GM15510 (cell line): ENCODE measurements around the gene TBC1D1.

Experiments
- POLR2A ChIP-seq: IDR thresholded peaks from 3 replicates; pipeline ENCODE4 v1.6.1; 2011; ENCODE audit warnings: borderline replicate concordance; ENCODE audit not compliant: insufficient read length; ENCODE audit errors: extremely low read depth

TBC1D1 gene

GRCh38 chr4:38185406-38186144 is 294.7 kb downstream of the TBC1D1 start:
- TF ChIP-seq POLR2A = no peak

GRCh38 chr4:38188136-38188535 is 297.3 kb downstream of the TBC1D1 start:
- no peak for TF ChIP-seq POLR2A

GRCh38 chr4:38188631-38189101 is 297.8 kb downstream of the TBC1D1 start:
- TF ChIP-seq POLR2A = no peak
